GM19324 (cell line): ENCODE data around the gene IMPA2.
"Not testable (repeated sequence)": the region's sequence is repeated elsewhere in the genome, so short reads cannot be mapped to it uniquely, and the experiment has no call there.

Experiments used
- ATAC-seq: cut with Tn5 transposase; IDR thresholded peaks from one replicate; pipeline ENCODE4 v1.9.1; 2021; ENCODE audit warnings: mild to moderate bottlenecking, moderate library complexity; ENCODE audit not compliant: unreplicated experiment, low FRiP score

The IMPA2 gene

GRCh38 chr18:12065397-12065796 is 84.1 kb downstream of the IMPA2 start:
- ATAC-seq, result no peak

- no peak for ATAC-seq
These were observed 85.7 kb downstream of the IMPA2 start for GRCh38 chr18:12066910-12067511.

GRCh38 chr18:12067671-12068070 is 86.4 kb downstream of the IMPA2 start:
- no peak for ATAC-seq

- ATAC-seq, result not testable (repeated sequence)
These were observed 87.1 kb downstream of the IMPA2 start for GRCh38 chr18:12068316-12068949.

- no peak for ATAC-seq
These were observed 87.6 kb downstream of the IMPA2 start for GRCh38 chr18:12068950-12069320.

GRCh38 chr18:12071066-12071465 is 89.8 kb downstream of the IMPA2 start:
- not testable (repeated sequence) for ATAC-seq

- ATAC-seq, result no peak
These were observed 91.7 kb downstream of the IMPA2 start for GRCh38 chr18:12072996-12073395.

- no peak for ATAC-seq
These were observed 93.4 kb downstream of the IMPA2 start for GRCh38 chr18:12074736-12075135.

- ATAC-seq, result no peak
These were observed 95.3 kb downstream of the IMPA2 start for GRCh38 chr18:12076424-12077140.

- not testable (repeated sequence) for ATAC-seq
These were observed 96.7 kb downstream of the IMPA2 start for GRCh38 chr18:12077994-12078393.

GRCh38 chr18:12079491-12080237 is 98.4 kb downstream of the IMPA2 start:
- ATAC-seq, result no peak
